Mesendoderm (in vitro differentiated cells): ENCODE results near the gene DUSP15.

Experiments used
- DNase-seq: peaks from one replicate; pipeline ENCODE4 v3.0.0; 2013
- H2AK5ac ChIP-seq: 2 replicates; pipeline ENCODE4 v1.6.1; 2013; ENCODE audit warnings: low read length, inconsistent platforms
- H2BK120ac ChIP-seq: 2 replicates; pipeline ENCODE4 v1.6.1; 2013; ENCODE audit warnings: low read depth, mild to moderate bottlenecking, low read length, moderate library complexity, mixed read lengths
- H2BK15ac ChIP-seq: replicated peaks from 2 replicates; pipeline ENCODE4 v1.6.1; 2013; ENCODE audit warnings: low read depth, mild to moderate bottlenecking, moderate library complexity
- H2BK5ac ChIP-seq: 2 replicates; pipeline ENCODE4 v1.6.1; 2013; ENCODE audit warnings: low read length, inconsistent platforms
- H3K18ac ChIP-seq: 2 replicates; pipeline ENCODE4 v1.6.1; 2013; ENCODE audit warnings: mild to moderate bottlenecking, low read length, mixed read lengths
- H3K23ac ChIP-seq: one replicate; pipeline ENCODE4 v1.6.1; 2013; ENCODE audit warnings: low read length
- H3K27ac ChIP-seq: 2 replicates; pipeline ENCODE4 v1.5.1; 2013; ENCODE audit warnings: low read depth, mild to moderate bottlenecking, inconsistent platforms, low read length, moderate library complexity
- H3K27me3 ChIP-seq: 2 replicates; pipeline ENCODE4 v1.6.1; 2013; ENCODE audit warnings: low read length, control low read depth, mild to moderate bottlenecking, inconsistent platforms; ENCODE audit not compliant: insufficient read depth, poor library complexity
- H3K36me3 ChIP-seq: 2 replicates; pipeline ENCODE4 v1.6.1; 2013; ENCODE audit warnings: low read length, inconsistent platforms; ENCODE audit not compliant: control insufficient read depth, insufficient read depth
- H3K4ac ChIP-seq: one replicate; pipeline ENCODE4 v1.6.1; 2013; ENCODE audit warnings: low read depth, mild to moderate bottlenecking, low read length, moderate library complexity
- H3K4me1 ChIP-seq: 2 replicates; pipeline ENCODE4 v1.6.1; 2013; ENCODE audit warnings: low read depth, low read length, inconsistent platforms; ENCODE audit not compliant: control insufficient read depth
- H3K4me2 ChIP-seq: 2 replicates; pipeline ENCODE4 v1.6.1; 2013; ENCODE audit warnings: low read length
- H3K4me3 ChIP-seq: 2 replicates; pipeline ENCODE4 v1.5.1; 2013; ENCODE audit warnings: mild to moderate bottlenecking, low read length
- H3K56ac ChIP-seq: one replicate; pipeline ENCODE4 v1.6.1; 2013; ENCODE audit warnings: low read length
- H3K79me1 ChIP-seq: 2 replicates; pipeline ENCODE4 v1.6.1; 2013; ENCODE audit warnings: low read length, inconsistent platforms
- H3K79me2 ChIP-seq: 2 replicates; pipeline ENCODE4 v1.6.1; 2013; ENCODE audit warnings: mild to moderate bottlenecking, low read length; ENCODE audit not compliant: control insufficient read depth, insufficient read depth
- H3K9ac ChIP-seq: 2 replicates; pipeline ENCODE4 v1.6.1; 2013; ENCODE audit warnings: low read length, inconsistent platforms
- H4K5ac ChIP-seq: one replicate; pipeline ENCODE4 v1.6.1; 2013; ENCODE audit warnings: low read length
- H4K8ac ChIP-seq: one replicate; pipeline ENCODE4 v1.6.1; 2013; ENCODE audit warnings: low read depth, mild to moderate bottlenecking, control low read depth, low read length, moderate library complexity
- WGBS: extraction: QIAGEN DNeasy Blood & Tissue Kit; methylation state at CpG from one replicate; pipeline ENCODE4 v1.1.7; 2013; ENCODE audit warnings: low lambda C conversion rate, missing lambda C conversion rate; ENCODE audit not compliant: insufficient coverage; ENCODE audit errors: extremely low coverage; 5-methylcytosine and 5-hydroxymethylcytosine counted together

The DUSP15 gene

GRCh38 chr20:31842471-31843157, 27.7 kb downstream of the DUSP15 start:
- H3K79me2 ChIP-seq, result no peaks in the 10 kb centered on the region
- H2BK15ac ChIP-seq, result no peak overlapping the region
- no peak overlapping the region for H3K18ac ChIP-seq
- no peak overlapping the region for H3K4me3 ChIP-seq
- peak overlapping the region; percentile 35 for H3K56ac ChIP-seq
- no peaks in the 10 kb centered on the region for H3K79me1 ChIP-seq
- H3K27me3 ChIP-seq, result no peaks in the 10 kb centered on the region
- no peak overlapping the region for H2BK5ac ChIP-seq
- no peak overlapping the region for H3K27ac ChIP-seq
- H3K4me2 ChIP-seq, result no peak overlapping the region
- no peak overlapping the region for H4K5ac ChIP-seq
- H3K36me3 ChIP-seq, result no peaks in the 10 kb centered on the region
- DNase-seq, result no peak
- no peak overlapping the region for H2AK5ac ChIP-seq
- no peak overlapping the region for H3K9ac ChIP-seq
- no peak overlapping the region for H4K8ac ChIP-seq
- no peak overlapping the region for H3K23ac ChIP-seq
- H2BK120ac ChIP-seq, result no peak overlapping the region
- no peak overlapping the region for H3K4ac ChIP-seq
- WGBS, result no CpG with 5 or more reads among the region's 12 CpGs
- peaks cover 10% of the 10 kb centered on the region for H3K4me1 ChIP-seq

GRCh38 chr20:31841928-31842327, 28.4 kb downstream of the DUSP15 start:
- no peak overlapping the region for H3K56ac ChIP-seq
- H3K23ac ChIP-seq, result no peak overlapping the region
- H3K4me3 ChIP-seq, result no peak overlapping the region
- H2BK15ac ChIP-seq, result no peak overlapping the region
- no peaks in the 10 kb centered on the region for H3K79me1 ChIP-seq
- H2BK5ac ChIP-seq, result no peak overlapping the region
- no peaks in the 10 kb centered on the region for H3K79me2 ChIP-seq
- H2AK5ac ChIP-seq, result peak overlapping the region; percentile 55
- no peak overlapping the region for H4K5ac ChIP-seq
- no peaks in the 10 kb centered on the region for H3K27me3 ChIP-seq
- H3K9ac ChIP-seq, result no peak overlapping the region
- no CpG with 5 or more reads among the region's 8 CpGs for WGBS
- H3K36me3 ChIP-seq, result no peaks in the 10 kb centered on the region
- no peak overlapping the region for H3K18ac ChIP-seq
- no peak for DNase-seq
- H3K4ac ChIP-seq, result no peak overlapping the region
- H3K27ac ChIP-seq, result no peak overlapping the region
- H3K4me1 ChIP-seq, result peaks cover 14% of the 10 kb centered on the region
- H4K8ac ChIP-seq, result no peak overlapping the region
- H3K4me2 ChIP-seq, result no peak overlapping the region
- no peak overlapping the region for H2BK120ac ChIP-seq

- Histone ChIP-seq H3K79me1 (no peaks in the 10 kb centered on the region), H2BK15ac (no peak overlapping the region), H3K18ac (no peak overlapping the region), H3K23ac (no peak overlapping the region), H3K27ac (no peak overlapping the region), H2BK120ac (no peak overlapping the region), H3K27me3 (no peaks in the 10 kb centered on the region), H2AK5ac (peak overlapping the region; percentile 85), H3K4me1 (peaks cover 18% of the 10 kb centered on the region), H4K8ac (no peak overlapping the region), H3K9ac (no peak overlapping the region), H3K56ac (no peak overlapping the region), H3K4me2 (no peak overlapping the region), H3K4me3 (no peak overlapping the region), H3K4ac (no peak overlapping the region), H3K79me2 (no peaks in the 10 kb centered on the region), H2BK5ac (no peak overlapping the region), H4K5ac (no peak overlapping the region), H3K36me3 (no peaks in the 10 kb centered on the region)
- DNase-seq, result no peak
- no CpG with 5 or more reads among the region's 15 CpGs for WGBS
Observed at GRCh38 chr20:31840906-31841816, 29.2 kb downstream of the DUSP15 start.

DNA sequence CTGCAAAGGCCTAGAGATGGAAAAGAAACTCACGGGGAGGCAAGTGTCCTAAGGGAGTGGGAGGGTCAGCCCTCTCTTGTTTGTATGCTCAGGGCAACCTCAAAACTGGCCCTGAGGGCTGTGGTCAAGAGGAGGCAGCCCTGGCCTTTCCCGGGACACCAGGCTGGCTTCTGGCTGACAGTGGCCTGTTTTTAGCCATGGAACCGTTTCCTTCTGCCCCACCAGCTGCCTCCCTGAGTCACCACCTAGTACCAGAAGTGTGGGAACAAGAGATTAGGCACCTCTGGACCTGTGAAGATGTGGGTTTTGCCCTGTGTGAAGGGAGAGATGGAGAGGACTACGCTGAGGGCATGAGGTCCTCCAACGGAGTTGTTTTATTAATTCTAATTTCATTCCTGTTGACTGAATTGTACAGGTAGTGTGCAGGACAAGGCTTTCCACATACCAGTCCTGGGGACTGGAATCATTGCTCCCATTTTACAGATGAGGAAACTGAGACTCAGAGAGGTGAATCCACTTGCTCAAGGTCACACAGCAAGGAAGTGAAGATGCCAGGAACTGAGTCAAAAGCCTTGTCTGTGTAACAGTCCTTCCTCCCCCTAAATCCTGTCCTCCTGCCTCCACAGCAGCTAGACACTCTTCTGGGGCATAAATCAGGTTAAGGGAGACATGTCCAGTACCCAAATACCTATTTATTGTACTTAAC, 30.4 kb downstream of the DUSP15 start:
- Histone ChIP-seq H4K5ac (no peak overlapping the region), H2BK120ac (no peak overlapping the region), H3K36me3 (no peaks in the 10 kb centered on the region), H3K9ac (no peak overlapping the region), H4K8ac (no peak overlapping the region), H3K79me2 (no peaks in the 10 kb centered on the region), H3K79me1 (no peaks in the 10 kb centered on the region), H3K23ac (no peak overlapping the region), H3K4me1 (peaks cover 21% of the 10 kb centered on the region), H3K18ac (no peak overlapping the region), H3K4me3 (no peak overlapping the region), H3K56ac (no peak overlapping the region), H2AK5ac (no peak overlapping the region), H3K4me2 (no peak overlapping the region), H3K4ac (no peak overlapping the region), H3K27me3 (no peaks in the 10 kb centered on the region), H2BK15ac (no peak overlapping the region), H2BK5ac (no peak overlapping the region), H3K27ac (no peak overlapping the region)
- DNase-seq, result no peak
- no CpG with 5 or more reads among the region's 5 CpGs for WGBS

DNA sequence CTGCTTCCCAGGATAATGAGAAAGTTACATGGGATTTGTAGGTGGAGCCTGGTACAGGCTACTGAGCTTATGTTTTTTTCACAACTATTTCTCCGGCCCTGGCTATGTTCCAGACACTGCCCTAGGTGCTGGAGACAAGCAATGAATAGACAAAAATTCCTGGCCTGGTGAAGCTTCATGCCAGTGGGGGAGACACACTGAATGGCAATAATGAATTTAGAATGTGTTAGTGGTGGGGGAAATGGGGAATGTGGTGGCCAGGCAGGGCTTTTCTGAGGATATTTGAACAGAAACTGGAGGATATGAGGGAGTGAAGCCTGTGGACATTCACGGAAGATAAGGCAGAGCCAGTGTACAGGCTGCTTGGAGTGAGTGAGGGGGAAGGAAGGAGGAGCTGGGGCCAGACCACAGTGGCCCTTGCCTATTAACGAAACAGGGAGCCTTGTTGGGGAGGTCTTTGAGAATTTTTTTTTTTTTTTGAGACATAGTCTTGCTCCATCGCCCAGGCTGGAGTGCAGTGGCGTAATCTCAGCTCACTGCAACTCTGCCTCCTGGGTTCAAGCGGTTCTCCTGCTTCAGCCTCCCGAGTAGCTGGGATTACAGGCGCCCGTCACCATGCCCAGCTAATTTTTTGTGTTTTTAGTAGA, 31.6 kb downstream of the DUSP15 start:
- no peak for DNase-seq
- no peak overlapping the region for H3K18ac ChIP-seq
- no peak overlapping the region for H3K4ac ChIP-seq
- H2BK5ac ChIP-seq, result no peak overlapping the region
- no peak overlapping the region for H3K9ac ChIP-seq
- H3K4me3 ChIP-seq, result no peak overlapping the region
- no peak overlapping the region for H3K4me2 ChIP-seq
- no CpG with 5 or more reads among the region's 9 CpGs for WGBS
- H2AK5ac ChIP-seq, result no peak overlapping the region
- H4K5ac ChIP-seq, result no peak overlapping the region
- no peaks in the 10 kb centered on the region for H3K79me1 ChIP-seq
- H3K56ac ChIP-seq, result no peak overlapping the region
- H3K27me3 ChIP-seq, result no peaks in the 10 kb centered on the region
- no peaks in the 10 kb centered on the region for H3K36me3 ChIP-seq
- H3K79me2 ChIP-seq, result no peaks in the 10 kb centered on the region
- H2BK120ac ChIP-seq, result no peak overlapping the region
- H3K4me1 ChIP-seq, result peaks cover 21% of the 10 kb centered on the region
- no peak overlapping the region for H3K23ac ChIP-seq
- H2BK15ac ChIP-seq, result no peak overlapping the region
- H4K8ac ChIP-seq, result no peak overlapping the region
- no peak overlapping the region for H3K27ac ChIP-seq
